LNCaP clone FGC (cell line): ENCODE measurements around the gene CXXC5.
"Not testable (repeated sequence)": the region's sequence is repeated elsewhere in the genome, so short reads cannot be mapped to it uniquely, and the experiment has no call there.

Experiments
- DNase-seq: peaks from one replicate; pipeline ENCODE4 v3.0.0-alpha.2; 2011; ENCODE audit warnings: low read depth
- H3K4me3 ChIP-seq: 2 replicates; pipeline ENCODE4 v1.5.1; 2011; ENCODE audit warnings: mild to moderate bottlenecking, low read depth, low read length, control low read depth
- TF ChIP-seq, protein P1 (sequence below): IDR thresholded peaks from 2 replicates; pipeline ENCODE4 v1.5.1; 2012; ENCODE audit warnings: mild to moderate bottlenecking; ENCODE audit not compliant: control insufficient read depth, insufficient read depth; ENCODE audit errors: extremely low read depth

The CXXC5 gene

DNA sequence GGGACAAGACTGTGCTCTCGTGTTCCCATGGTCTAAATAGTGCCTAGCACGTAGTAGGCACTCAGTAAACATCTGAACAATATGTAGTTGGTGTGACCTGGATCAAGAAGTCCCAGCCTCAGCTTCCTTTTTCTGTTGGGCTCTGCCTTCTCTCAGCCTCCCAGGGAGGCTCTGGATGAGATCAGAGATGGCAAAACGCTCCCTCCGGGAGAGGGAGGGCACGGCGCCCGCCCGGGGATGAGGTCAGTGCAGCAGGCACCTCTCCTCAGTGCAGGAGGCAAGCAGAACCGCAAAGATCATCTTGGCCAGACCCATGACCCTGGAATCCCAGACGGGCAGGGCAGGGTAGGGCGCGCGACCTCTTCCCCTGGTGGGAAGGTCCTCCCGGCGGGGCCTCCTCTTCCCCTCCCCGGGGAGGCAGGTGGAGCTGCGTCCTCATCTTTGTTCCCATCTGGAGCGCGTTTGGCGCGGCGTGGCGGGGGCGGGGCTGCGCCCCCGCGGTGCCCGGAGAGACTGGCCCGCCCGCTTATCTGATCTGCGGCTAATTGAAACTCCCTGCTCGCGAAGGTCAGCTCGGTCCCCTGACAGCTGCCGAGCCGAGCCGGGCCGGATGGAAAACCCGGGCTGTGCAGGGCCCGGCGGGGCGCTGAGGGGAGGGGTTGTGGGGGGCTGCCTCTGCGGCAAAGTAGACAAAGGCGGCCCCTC is 60.9 kb downstream of the CXXC5 start:
- H3K4me3 ChIP-seq: no peak overlapping the region
- DNase-seq: no peak
- TF ChIP-seq, protein P1, sequence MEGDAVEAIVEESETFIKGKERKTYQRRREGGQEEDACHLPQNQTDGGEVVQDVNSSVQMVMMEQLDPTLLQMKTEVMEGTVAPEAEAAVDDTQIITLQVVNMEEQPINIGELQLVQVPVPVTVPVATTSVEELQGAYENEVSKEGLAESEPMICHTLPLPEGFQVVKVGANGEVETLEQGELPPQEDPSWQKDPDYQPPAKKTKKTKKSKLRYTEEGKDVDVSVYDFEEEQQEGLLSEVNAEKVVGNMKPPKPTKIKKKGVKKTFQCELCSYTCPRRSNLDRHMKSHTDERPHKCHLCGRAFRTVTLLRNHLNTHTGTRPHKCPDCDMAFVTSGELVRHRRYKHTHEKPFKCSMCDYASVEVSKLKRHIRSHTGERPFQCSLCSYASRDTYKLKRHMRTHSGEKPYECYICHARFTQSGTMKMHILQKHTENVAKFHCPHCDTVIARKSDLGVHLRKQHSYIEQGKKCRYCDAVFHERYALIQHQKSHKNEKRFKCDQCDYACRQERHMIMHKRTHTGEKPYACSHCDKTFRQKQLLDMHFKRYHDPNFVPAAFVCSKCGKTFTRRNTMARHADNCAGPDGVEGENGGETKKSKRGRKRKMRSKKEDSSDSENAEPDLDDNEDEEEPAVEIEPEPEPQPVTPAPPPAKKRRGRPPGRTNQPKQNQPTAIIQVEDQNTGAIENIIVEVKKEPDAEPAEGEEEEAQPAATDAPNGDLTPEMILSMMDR: no peak

DNA sequence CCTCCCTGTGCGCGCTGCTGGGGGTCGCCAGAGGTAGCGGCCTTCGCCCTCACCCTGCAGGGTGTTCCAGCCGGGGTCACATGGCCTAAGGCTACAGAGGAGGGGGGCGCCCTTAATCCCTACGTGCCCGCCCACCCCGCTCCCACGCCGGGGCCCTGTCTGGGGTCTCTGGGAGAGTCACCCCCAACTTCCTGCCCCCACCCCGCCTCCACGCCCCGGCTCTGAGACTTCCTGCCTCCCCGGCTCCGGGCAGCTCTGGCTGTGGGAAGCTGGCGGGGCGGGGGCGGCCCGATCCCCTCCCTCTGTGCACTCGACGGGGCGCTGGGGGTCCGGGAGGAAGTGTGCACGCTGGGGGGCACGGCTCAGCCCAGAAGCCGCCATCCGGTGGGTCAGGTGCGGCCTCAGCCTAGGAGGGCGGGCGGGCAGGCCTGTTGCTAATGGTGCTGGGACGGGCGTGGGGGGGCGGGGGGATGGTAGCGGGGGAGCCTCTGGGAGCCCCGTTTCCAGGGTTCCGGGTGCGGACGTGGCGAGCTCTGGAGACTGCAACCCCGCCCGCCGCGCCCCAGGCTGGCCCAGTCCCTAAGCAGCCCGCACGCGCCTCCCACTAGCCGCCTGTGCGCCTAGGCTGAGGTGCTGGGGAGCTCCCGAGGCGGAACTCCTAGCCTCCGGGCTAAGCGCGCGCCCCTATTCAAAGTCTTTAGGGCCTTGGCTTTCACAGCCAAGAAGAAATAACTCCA is 61.6 kb downstream of the CXXC5 start:
- no peak for DNase-seq
- TF ChIP-seq, protein P1: no peak
- no peak overlapping the region for H3K4me3 ChIP-seq

DNA sequence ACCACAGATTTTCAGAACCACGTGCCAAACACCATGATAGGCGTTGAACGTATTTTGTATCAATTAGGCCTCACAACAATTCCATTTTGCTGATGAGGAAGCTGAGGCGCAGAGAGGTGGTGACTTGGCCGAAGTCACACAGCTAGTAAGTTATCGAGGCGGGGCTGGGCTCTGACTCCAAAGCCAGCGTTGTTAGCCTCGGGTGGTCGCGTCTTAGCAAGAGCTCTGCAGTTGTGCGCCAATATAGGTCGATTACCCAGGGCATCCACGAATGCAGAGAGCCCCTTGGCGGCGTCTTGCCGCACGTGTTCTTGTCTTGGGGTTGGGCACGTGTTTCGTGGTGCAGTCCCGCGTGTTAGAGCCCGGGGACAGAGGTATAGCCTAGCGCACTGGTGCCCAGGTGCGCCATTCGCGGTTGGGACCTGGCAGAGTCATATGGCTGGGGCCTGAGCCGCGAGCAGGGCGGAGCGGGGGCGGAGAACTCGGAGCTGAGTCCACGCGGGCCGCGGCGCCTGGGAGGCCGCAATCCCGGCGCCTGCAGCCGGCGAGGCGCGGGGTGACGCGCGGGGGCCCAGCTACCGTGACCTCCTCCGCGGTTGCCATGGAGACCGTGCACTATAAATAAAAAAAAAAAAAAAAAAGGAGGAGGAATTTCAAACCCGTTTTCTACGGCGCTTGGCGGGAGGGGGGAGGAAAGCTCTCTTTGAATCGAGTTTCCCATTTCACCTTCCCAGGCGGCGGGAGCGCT is 62.3 kb downstream of the CXXC5 start:
- DNase-seq: no peak
- TF ChIP-seq, protein P1: no peak
- H3K4me3 ChIP-seq: peak overlapping the region; percentile 47

DNA sequence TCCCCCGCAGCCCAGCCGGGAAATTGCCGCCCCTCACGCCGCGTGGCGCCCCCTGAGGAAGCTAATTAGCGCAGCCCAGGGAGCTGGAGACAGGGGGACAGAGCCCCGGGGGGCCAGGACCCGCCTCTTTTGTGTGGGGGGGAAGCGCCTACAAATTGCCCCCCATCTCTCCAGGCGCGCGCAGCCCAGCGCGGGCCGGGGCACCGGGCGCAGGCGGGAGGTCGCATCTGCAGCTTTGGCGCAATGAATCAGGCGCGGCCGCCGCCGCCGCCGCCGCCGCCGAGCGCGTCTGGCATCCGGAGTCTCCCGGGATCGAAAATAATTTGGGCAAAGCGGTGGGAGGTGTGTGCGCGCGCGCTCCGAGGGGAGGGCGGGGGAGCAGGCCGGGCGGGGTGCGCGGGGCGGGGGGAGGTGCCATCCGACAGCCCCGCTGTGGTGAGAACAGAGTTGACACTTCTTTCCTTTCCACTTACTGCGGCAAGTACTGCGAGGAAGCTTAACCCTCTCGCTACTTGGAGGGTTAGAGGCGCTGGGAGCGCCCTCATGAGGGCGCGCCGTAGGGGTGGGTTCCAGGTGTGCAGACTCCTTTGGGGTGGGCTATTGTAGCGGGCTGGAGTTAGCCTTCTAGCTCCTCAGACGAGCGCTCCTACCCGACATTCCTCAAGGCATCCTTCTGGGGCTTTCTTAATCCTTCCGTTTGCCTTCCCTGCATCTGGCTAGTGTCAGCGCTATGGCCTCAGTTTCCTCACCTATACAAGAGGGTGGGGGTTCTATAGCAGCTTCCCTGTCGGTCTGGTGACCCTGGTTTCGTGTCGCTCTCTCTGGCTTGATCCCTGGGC is 63.1 kb downstream of the CXXC5 start:
- no peak for DNase-seq

DNA sequence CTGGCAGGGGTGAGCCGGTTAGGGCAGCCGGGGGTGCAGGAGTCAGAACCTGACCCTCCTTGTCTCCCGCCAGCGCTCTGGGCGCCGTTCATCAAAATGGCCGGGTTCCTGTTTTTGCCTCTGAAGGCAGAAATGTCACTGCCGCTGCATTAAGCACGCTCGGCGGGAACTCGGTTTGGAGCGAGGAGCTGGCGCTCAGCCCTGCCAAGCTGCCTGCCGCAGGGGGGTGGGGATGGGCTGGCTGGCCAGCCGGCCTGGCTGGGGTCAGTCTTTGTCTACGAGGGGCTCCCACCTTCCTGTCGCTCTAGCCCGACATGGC is 63.7 kb downstream of the CXXC5 start:
- H3K4me3 ChIP-seq: no peak overlapping the region
- TF ChIP-seq, protein P1: no peak
- no peak for DNase-seq

More for the DNA sequence above, 63.1 kb downstream of the CXXC5 start:
- H3K4me3 ChIP-seq: peak overlapping the region; percentile 47
- TF ChIP-seq, protein P1: 0 out of 2 replicates have a peak, but pooled peaks have one; percentile 19

DNA sequence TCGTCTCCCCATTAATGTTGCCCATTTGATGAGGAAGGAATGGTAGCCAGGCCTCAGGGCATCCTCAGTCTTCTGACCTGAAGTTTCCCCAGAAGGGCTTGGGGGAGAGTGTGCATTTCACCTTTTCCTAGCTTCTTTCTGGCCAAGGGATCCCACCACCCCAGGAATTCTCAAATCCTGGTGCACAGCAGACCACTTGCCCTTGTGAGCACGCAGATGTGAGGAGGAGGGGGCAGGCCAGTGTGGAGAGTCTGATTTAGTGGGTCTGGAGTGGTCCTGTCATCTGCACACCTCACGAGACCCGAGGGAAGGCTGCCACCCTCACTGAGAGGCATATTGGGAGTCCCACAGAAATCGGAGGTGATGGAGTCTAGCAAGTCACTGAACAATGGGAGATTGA is 64.3 kb downstream of the CXXC5 start:
- H3K4me3 ChIP-seq: no peak overlapping the region
- TF ChIP-seq, protein P1: no peak
- no peak for DNase-seq

DNA sequence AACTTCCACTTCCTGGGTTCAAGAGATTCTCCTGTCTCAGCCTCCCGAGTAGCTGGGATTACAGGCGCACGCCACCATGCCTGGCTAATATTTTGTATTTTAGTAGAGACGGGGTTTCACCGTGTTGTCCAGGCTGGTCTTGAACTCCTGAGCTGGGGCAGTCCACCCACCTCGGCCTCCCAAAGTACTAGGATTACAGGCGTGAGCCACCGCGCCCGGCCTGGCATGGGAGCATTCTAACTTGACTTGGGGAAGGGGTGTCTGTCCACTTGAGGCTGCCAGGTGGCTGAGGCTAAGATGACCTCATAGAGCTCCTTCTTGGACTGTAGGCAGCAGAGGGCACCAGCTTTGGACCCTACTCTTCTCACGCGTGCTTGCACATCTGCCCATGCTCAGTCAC is 65.7 kb downstream of the CXXC5 start:
- not testable (repeated sequence) for H3K4me3 ChIP-seq, DNase-seq
